Amniotic epithelial cell (primary cell): ENCODE data around the gene TEX11.
A peak's percentile ranks its signal among the peaks of the same experiment; 100 is the strongest.
"Not testable (repeated sequence)": the region's sequence is repeated elsewhere in the genome, so short reads cannot be mapped to it uniquely, and the experiment has no call there.

Source experiments
- DNase-seq: peaks from one replicate; pipeline ENCODE4 v3.0.0-alpha.2; 2010; ENCODE audit warnings: low read depth

Gene TEX11

DNA sequence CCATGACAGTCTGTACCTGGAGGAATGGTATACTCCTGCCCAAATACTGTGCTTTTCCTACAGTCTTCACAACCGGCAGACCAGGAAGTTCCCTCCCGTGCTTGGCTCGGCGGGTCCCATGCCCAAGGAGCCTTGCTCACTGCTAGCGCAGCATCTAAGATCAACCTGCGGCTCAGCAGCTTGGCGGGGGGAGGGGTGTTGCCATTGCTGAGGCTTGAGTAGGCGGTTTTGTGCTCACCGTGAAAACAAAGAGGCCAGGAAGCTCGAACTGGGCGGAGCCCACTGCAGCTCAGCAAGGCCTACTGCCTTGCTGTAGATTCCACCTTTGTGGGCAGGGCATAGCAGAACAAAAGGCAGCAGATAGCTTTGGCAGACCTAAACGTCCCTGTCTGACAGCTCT, 152.7 kb downstream of the TEX11 start:
- DNase-seq: no peak

- no peak for DNase-seq
Observed at GRCh38 chrX:70754169-70754848, 154.2 kb downstream of the TEX11 start.

DNA sequence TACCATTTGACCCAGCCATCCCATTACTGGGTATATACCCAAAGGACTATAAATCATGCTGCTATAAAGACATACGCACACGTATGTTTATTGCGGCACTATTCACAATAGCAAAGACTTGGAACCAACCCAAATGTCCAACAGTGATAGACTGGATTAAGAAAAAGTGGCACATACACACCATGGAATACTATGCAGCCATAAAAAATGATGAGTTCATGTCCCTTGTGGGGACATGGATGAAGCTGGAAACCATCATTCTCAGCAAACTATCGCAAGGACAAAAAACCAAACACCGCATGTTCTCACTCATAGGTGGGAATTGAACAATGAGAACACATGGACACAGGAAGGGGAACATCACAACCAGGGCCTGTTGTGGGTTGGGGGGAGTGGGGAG, 174.7 kb downstream of the TEX11 start:
- DNase-seq: not testable (repeated sequence)

DNA sequence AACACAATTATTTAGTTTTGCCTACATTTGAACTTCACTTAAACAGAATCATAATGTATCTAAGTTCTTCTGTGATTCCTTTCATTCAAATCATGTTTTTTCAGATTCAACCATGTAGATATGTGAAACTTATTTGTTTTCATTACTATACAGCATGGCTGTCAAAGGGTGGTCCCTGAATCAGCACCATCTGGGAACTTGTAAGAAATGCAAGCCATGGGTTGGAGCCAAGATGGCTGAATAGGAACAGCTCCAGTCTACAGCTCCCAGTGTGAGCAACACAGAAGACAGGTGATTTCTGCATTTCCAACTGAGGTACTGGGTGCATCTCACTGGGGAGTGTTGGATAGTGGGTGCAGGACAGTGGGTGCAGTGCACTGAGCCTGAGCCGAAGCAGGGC, 180.6 kb downstream of the TEX11 start:
- DNase-seq: not testable (repeated sequence)

GRCh38 chrX:70720721-70721120, 187.8 kb downstream of the TEX11 start:
- no peak for DNase-seq

DNA sequence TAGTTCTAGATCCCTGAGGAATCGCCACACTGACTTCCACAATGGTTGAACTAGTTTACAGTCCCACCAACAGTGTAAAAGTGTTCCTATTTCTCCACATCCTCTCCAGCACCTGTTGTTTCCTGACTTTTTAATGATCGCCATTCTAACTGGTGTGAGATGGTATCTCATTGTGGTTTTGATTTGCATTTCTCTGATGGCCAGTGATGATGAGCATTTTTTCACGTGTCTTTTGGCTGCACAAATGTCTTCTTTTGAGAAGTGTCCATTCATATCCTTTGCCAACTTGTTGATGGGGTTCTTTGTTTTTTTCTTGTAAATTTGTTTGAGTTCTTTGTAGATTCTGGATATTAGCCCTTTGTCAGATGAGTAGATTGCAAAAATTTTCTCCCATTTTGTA, 197.2 kb downstream of the TEX11 start:
- DNase-seq: not testable (repeated sequence)

- DNase-seq: no peak
Observed at GRCh38 chrX:70694339-70695122, 214.0 kb downstream of the TEX11 start.

GRCh38 chrX:70679455-70679854, 229.1 kb downstream of the TEX11 start:
- DNase-seq: not testable (repeated sequence)

GRCh38 chrX:70675284-70675683, 233.2 kb downstream of the TEX11 start:
- no peak for DNase-seq

DNA sequence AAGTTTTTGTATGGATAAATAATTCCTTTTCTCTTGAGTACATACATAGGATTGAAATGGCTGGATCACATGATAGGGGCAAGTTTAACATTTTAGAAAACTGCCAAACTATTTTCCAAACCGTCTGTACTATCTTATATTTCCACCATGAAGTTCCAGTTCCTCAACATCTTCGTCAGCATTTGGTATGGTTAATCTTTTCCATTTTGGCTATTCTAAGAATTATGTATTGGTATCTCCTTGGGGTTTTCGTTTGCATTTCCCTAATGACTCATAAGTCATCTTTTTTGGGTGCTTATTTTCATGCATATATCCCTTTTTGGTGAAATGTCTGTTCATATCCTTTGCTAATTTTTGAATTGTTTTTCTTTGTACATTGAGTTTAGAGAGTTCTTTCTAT, 236.2 kb downstream of the TEX11 start:
- DNase-seq: no peak

DNA sequence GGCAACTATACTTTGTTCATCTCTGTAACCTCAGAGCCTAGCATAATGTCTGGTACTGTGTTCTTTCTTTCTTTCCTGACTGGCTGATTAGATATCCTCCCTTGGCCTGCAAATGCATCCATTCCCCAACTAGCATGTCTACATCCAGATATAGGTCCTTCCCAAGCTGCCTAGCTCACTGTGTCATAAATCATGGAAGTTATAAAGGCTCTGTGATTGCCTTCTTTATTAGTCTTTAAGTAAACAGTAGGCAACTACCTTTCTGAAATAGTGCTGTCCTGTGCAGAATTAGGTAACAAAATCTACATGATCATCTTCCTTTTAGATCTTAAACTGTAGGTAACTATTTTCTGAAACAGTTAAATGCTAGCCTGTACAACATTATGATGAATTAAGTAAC, 239.4 kb downstream of the TEX11 start:
- no peak for DNase-seq

- peak; percentile 23 for DNase-seq
Observed at GRCh38 chrX:70664726-70665125, 243.8 kb downstream of the TEX11 start.

DNA sequence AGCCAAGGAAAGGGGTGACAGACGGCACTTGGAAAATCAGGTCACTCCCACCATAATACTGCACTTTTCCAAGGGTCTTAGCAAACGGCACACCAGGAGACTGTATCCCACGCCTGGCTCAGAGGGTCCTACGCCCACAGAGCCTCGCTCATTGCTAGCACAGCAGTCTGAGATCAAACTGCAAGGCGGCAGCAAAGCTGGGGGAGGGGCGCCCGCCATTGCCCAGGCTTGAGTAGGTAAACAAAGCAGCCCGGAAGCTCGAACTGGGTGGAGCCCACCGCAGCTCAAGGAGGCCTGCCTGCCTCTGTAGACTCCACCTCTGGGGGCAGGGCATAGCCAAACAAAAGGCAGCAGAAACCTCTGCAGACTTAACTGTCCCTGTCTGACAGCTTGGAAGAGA, 247.4 kb downstream of the TEX11 start:
- not testable (repeated sequence) for DNase-seq

DNA sequence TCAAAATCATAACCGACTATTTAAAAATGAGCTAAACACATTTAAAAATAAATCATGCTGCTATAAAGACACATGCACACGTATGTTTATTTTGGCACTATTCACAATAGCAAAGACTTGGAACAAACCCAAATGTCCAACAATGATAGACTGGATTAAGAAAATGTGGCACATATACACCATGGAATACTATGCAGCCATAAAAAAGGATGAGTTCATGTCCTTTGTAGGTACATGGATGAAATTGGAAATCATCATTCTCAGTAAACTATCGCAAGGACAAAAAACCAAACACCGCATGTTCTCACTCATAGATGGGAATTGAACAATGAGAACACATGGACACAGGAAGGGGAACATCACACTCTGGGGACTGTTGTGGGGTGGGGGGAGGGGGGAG, 251.0 kb downstream of the TEX11 start:
- not testable (repeated sequence) for DNase-seq

DNA sequence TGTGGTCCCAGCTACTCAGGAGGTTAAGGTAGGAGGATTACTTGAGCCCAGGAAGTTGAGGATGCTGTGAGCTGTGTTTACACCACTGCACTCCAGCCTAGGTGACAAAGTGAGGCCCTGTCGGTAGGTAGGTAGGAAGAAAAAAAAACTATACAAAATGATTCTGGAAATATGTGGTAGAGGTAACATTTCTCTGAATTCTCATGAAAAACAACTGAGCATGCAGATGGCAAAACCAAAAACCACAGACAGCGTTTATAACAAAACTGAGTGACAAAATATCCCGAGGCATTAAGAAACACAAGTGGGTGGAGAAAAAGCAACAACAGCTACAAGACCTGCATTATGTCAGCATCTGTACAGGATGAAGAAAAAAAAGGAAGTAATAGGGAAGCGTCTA, 252.2 kb downstream of the TEX11 start:
- no peak for DNase-seq

- DNase-seq: not testable (repeated sequence)
Observed at GRCh38 chrX:70647910-70648309, 260.6 kb downstream of the TEX11 start.

DNA sequence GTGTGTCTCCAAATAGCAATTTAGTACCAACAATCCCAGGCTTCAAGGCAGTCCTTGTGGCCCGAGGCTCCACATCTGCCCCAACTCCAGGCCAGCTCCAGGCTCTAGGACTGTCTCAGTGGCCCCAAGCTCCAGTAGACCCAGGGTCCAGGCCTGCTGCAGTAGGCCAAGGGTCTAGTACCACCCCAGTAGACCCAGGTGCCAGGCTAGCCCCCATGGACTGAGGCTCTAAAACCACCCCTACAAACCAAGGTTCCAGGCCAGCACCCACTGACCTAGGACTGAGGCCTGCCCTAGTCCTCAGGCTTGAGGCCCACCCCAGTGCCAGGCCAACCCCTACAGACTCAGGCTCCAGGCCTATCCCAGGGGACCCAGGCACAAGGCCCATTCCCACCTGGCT, 272.3 kb downstream of the TEX11 start:
- no peak for DNase-seq

DNA sequence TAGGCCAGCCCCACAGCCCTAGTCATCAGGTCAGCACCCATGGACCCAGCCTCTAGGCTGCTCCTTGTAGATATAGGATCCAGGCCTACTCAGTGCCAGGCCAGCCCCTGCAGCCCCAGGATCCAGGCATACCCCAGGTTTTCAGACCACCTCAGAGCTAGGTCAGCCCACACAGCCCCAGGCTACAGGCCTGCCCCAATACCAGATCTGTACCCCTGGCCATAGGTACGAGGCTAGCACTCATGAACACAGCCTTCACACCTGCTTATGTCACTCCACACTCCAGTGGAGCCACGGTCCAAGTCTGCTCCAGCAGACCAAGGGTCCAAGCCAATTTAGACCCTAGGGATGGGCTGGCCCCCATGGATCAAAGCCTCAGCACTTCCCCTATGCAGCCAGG, 272.8 kb downstream of the TEX11 start:
- no peak for DNase-seq

GRCh38 chrX:70635227-70635626, 273.3 kb downstream of the TEX11 start:
- DNase-seq: no peak

DNA sequence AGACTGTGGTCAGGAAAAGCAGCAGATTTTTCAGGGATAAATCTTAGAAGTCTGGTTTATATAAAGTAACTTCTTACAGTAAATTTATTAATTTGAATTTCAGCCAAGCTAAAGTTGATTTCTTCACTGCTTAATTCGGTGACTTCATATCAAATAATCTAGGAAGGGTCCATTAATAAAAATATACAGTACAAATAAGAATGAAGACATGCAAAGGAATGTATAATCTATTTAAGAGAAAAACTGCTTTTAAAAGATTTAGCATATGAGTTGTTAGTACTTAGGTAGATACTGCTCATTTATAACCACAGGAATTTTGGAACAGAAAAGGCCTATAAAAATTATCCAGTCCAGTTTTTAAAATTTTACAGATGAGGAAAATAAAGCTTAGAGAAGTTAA, 286.8 kb downstream of the TEX11 start:
- no peak for DNase-seq

GRCh38 chrX:70618467-70618866, 290.0 kb downstream of the TEX11 start:
- DNase-seq: no peak

DNA sequence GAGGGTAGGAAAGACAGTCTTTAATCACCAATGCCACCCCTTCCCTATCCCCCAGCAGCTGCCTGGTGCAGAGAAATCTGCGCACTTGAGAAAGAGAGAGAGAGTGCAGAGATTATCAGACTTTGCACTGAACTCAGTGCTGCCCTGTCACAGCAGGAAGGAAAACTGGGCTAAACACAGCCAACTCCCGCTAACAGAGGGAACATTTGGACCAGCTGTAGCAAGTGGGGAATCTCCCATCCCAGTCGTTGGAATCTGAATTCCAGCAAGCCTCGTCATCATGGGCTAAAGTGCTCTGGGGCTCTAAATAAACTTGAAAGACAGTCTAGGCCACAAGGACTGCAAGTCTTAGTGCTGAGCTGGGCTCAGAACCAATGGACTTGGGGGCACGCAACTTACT, 295.2 kb downstream of the TEX11 start:
- no peak for DNase-seq

DNA sequence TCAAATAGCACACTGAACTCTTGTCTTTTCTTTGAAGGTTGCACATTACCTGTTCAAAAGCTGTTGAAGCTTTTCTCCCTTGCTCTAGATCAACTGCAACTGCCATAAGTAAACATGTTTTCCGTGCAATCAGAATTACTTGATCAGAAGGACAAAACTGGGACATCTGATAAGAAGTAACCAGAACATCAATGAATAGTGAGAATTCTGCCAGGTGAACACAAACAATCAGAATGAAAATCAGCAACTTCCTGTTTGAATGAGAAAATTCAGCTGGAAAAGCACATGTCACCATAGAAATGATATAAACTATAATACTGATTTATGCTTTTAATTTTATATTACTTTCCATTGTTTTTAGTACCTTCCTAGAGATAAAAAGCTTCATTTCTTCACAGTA, 303.2 kb downstream of the TEX11 start:
- DNase-seq: no peak

DNA sequence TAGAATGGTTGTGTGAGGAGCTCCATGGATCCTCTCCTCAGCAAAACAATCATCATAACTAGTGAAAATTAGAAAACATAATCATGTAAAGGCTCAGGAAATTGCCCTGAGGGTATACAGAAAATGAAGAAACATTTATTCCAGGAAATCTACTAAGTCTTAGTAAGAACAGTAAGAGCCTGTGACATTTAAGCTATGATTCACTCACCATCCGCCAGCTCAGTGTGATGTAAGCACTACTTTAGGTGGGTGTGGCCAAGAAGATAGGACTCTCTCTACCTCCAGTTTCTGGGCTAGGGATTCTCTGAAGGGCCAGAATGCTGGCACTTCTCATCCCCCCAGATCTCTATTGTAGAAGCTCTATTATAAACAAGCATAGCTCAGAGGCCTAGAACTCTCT, 316.4 kb downstream of the TEX11 start:
- peak; percentile 30 for DNase-seq
